Measurements from ENCODE around the gene ATG12. TPM values are rescaled to one million over a fixed set of nuclear protein-coding genes. Genes with fewer than 3 reads are reported as not detected.
A peak's percentile ranks its signal among the peaks of the same experiment; 100 is the strongest.
"Not testable (repeated sequence)": the region's sequence is repeated elsewhere in the genome, so short reads cannot be mapped to it uniquely, and the experiment has no call there.

The ATG12 gene
- total RNA-seq, 2 donors from 2014 or later = 49.4 to 52.7 TPM

DNA sequence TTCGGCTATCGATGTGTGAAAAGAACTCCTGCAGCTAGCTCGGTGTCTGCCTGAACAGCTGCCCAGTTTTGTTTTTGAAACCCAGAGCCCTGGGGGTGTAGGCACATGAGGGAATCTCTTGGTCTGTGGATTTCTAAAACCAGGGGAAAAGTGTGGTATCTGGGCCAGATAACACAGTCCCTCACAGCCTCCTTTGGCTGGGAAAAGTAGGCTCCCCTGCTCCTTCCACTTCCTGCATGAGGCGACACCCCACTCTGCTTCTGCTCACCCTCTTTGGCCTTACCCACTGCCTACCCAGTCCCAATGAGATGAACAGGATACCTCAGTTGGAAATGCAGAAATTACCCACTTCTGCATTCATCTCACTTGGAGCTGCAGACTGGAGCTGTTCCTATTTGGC lies 15.4 kb downstream of the ATG12 start:
- H3K4me1 Mint-ChIP-seq = no peaks in the 10 kb centered on the region
- H3K9me3 Mint-ChIP-seq = peaks cover 6% of the 10 kb centered on the region
- H3K27ac Mint-ChIP-seq = no peak overlapping the region
- no peak for ATAC-seq (replicated peaks)
- peaks cover 34% of the 10 kb centered on the region for H3K36me3 Mint-ChIP-seq (ENCODE audit: low read depth)
- peaks cover under 1% of the 10 kb centered on the region for H3K27me3 Mint-ChIP-seq
- H3K4me3 Mint-ChIP-seq = no peak overlapping the region

DNA sequence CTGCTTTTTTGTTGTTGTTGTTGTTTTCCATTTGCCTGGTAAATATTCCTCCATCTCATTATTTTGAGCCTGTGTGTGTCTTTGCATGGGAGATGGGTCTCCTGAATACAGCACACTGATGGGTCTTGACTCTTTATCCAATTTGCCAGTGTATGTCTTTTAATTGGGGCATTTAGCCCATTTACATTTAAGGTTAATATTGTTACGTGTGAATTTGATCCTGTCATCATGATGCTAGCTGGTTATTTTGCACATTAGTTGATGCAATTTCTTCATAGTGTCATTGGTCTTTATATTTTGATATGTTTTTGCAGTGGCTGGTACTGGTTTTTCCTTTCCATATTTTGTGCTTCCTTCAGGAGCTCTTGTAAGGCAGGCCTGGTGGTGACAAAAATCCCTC lies 16.4 kb downstream of the ATG12 start:
- not testable (repeated sequence) for H3K27ac Mint-ChIP-seq; H3K9me3 Mint-ChIP-seq; ATAC-seq (replicated peaks); H3K4me1 Mint-ChIP-seq; H3K4me3 Mint-ChIP-seq
- Mint-ChIP-seq H3K36me3 (ENCODE audit: low read depth) (peaks cover 27% of the 10 kb centered on the region), H3K27me3 (peaks cover 11% of the 10 kb centered on the region)

DNA sequence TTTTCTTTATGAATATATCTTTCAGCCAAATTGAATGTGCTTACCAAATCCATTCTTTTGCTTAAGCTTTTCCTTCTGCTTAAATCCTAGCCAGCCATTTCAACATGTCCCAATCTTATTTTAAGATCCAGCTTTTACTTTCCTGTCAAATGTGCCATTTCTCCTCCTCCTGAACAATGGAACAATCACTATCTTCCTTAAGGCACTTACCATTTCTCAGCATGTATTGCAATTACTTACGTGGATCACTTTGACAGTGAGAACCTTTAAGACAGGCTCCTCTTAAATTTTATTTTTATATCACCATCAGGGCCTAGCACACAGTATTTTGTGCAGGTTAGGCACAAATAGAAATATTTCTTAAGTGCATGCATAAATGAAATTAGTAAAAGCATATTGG lies 20.5 kb downstream of the ATG12 start:
- Mint-ChIP-seq H3K36me3 (ENCODE audit: low read depth) (no peaks in the 10 kb centered on the region), H3K4me1 (no peaks in the 10 kb centered on the region), H3K4me3 (no peak overlapping the region), H3K27me3 (peaks cover 35% of the 10 kb centered on the region), H3K9me3 (peaks cover 6% of the 10 kb centered on the region), H3K27ac (no peak overlapping the region)
- ATAC-seq (replicated peaks) = no peak

DNA sequence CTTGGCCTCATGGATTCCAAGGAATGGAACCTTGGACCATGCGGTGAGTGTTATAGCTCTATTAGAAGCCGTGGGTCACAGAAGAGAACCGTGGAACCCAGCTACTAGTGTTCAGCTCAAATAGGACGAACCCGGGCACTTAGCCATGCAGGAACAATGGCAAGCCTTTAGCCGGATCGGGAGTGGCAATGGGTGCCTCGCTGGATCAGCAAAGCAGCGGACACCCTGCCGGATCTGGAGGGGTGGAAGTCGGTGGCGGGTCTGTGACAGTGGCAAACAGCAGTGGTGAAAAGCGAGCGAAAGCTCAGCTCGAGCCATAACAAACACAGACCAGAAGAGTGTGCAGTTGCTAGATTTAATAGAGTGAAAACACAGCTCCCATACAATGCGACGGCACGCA lies 22.5 kb downstream of the ATG12 start:
- no peaks in the 10 kb centered on the region for H3K36me3 Mint-ChIP-seq (ENCODE audit: low read depth)
- H3K4me1 Mint-ChIP-seq = peaks cover 5% of the 10 kb centered on the region
- H3K4me3 Mint-ChIP-seq = no peak overlapping the region
- H3K27ac Mint-ChIP-seq = no peak overlapping the region
- H3K9me3 Mint-ChIP-seq = no peaks in the 10 kb centered on the region
- peaks cover 52% of the 10 kb centered on the region for H3K27me3 Mint-ChIP-seq
- ATAC-seq (replicated peaks) = no peak

DNA sequence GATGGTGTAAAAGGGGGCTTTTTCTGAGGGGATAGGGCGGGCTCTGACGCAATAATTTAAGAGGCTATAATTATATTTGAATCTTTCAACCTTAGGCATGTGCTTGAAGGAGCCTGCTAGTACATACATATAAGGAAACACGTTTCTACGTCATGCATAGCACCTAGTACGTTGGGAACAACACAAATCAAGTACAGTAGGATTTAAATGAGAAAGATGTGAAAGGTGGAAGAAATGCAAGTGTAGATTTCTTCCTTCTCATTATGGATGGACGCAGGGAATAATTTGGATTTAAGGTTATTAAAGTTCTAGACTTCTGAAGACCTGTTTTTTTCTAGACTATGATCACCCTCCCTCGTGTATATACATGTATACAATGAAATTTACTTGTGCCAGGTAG lies 24.0 kb downstream of the ATG12 start:
- Mint-ChIP-seq H3K27ac (no peak overlapping the region), H3K36me3 (ENCODE audit: low read depth) (no peaks in the 10 kb centered on the region), H3K9me3 (no peaks in the 10 kb centered on the region), H3K27me3 (peaks cover 60% of the 10 kb centered on the region), H3K4me3 (no peak overlapping the region), H3K4me1 (peaks cover 5% of the 10 kb centered on the region)
- no peak for ATAC-seq (replicated peaks)

DNA sequence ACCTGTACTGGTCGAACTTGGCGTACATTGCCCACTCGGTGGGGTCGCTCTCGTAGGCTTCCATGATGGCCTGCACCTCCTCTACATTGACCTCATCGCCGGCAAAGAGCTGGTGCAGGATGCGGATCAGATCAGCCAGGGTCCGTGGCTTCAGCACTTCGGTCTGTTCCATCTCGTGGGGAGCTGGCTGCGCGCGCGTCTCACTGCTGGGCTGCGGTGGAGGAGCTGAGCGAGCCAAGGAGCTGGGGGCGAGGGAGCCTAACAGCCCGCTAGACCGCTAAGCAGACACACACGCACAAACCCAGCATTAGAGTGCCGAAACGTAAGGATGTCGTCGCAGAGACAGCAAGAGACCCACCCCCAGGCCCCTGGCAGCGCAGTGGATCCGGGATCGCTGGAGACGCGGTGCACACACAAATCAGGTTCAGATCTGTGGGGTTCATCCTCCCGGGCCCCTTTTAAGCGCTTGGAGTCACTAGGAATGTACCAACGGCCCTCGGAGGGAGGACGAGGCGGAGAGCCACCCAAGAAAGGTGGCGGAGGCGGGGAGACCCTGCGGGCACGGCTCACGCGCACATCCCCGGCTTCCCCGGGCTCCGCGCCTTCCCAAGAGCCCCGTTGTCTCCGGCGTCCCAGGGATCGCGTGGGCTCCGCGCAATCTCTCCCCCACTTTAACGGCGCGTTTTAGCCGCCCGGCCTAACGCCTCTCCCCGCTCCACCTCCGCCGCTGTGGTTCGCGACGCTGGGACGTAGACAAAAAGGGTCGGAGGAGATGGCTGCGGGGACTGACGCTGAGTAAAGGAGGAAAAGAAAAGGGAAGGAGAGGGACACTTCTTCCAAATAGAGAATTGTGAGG lies 24.9 kb downstream of the ATG12 start, which contains the start of gene CDO1:
Gene CDO1 (minus strand): TSS at position 434 of the 856 bp plus-strand sequence. CDS start 262 bp downstream, at position 172.
- ATAC-seq (replicated peaks) = peak; percentile 44
- H3K27me3 Mint-ChIP-seq = peaks cover 63% of the 10 kb centered on the region
- H3K4me3 Mint-ChIP-seq = peak within 1 kb of the TSS; percentile 61
- no peaks in the 10 kb centered on the region for H3K9me3 Mint-ChIP-seq
- no peak within 1 kb of the TSS for H3K27ac Mint-ChIP-seq
- peaks cover 5% of the 10 kb centered on the region for H3K4me1 Mint-ChIP-seq
- H3K36me3 Mint-ChIP-seq (ENCODE audit: low read depth) = no peaks in the 10 kb centered on the region

DNA sequence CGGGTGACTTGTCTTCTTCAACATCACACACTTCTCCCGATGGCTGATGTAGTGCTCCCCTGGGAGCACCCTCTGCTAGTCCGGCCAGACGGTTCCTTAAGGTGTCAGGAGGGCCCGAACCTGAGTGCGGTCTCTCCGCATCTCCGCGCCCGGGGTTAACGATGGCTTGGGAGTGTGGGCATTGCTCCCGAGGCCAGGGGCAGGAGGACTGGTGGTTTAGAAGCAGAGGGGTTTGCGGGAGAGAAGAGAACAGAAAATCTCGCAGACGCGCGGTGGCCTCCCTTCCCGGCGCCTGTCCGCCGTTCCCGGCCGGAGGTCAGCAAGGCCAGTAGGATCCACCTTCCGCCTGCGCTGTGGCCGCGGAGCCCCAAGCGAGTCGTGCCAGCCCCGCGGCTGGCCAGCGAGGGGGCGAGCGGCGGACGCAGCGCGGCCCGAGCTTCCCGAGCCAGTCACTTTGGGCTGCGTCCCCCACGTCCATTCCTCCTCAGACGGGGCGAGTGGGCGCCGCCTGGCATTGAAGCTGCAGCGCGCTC lies 25.6 kb downstream of the ATG12 start:
- H3K4me1 Mint-ChIP-seq = peaks cover 5% of the 10 kb centered on the region
- peaks cover 68% of the 10 kb centered on the region for H3K27me3 Mint-ChIP-seq
- no peak for ATAC-seq (replicated peaks)
- peak overlapping the region; percentile 61 for H3K4me3 Mint-ChIP-seq
- no peaks in the 10 kb centered on the region for H3K36me3 Mint-ChIP-seq (ENCODE audit: low read depth)
- H3K27ac Mint-ChIP-seq = no peak overlapping the region
- no peaks in the 10 kb centered on the region for H3K9me3 Mint-ChIP-seq

DNA sequence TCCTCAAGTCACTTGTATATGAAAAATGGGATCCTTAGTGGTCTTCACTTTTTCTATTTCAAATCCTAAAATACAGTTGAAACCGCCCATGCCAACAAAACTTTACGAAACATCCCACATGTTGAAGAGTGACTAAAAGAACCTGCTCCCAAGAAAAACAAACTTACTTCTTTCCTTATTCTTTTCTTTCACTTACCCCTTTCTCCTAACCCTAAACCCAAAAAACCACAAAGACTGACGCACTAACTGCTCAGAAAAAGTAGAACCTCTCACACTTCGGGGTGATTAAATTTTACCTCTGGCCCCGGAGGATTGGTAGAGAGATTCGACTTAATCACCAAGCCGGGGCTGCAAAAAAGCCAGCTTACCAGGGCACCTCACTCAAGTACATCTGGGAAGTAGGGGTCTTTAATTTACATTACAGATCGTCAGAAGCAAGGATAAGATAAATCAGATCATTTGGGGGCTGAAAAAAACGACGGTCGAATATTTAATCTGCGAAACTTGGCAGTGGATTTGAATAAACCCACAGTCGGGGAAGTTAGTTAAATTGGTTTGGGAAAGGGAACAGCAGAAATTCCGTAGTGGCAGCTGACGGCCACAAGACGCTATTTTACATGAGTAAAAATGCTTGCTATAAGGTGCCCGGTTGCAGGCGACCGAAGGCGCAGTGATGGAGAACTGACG lies 26.2 kb downstream of the ATG12 start:
- Mint-ChIP-seq H3K4me1 (peaks cover 5% of the 10 kb centered on the region), H3K27ac (no peak overlapping the region), H3K27me3 (peaks cover 62% of the 10 kb centered on the region), H3K4me3 (peak overlapping the region; percentile 32), H3K36me3 (ENCODE audit: low read depth) (no peaks in the 10 kb centered on the region), H3K9me3 (no peaks in the 10 kb centered on the region)
- no peak for ATAC-seq (replicated peaks)

DNA sequence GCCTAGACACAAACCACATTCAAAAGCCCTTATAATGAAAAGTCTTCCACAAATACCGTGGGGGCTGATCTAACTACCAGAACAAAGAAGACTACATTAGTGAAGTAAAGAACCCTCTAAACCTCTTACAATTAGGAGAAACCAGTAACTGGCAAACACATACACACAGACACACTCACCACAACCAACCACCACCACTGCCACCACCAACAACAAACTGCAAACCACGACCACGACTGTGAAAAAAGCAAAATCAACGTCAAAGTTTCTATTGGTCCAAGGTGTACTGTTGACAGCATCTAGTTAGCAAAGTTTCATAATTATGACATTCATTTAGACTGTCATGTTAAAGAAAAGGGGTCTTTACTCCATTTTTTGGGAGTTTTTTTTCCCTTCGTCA lies 27.6 kb downstream of the ATG12 start:
- peaks cover 5% of the 10 kb centered on the region for H3K4me1 Mint-ChIP-seq
- H3K9me3 Mint-ChIP-seq = no peaks in the 10 kb centered on the region
- no peaks in the 10 kb centered on the region for H3K36me3 Mint-ChIP-seq (ENCODE audit: low read depth)

DNA sequence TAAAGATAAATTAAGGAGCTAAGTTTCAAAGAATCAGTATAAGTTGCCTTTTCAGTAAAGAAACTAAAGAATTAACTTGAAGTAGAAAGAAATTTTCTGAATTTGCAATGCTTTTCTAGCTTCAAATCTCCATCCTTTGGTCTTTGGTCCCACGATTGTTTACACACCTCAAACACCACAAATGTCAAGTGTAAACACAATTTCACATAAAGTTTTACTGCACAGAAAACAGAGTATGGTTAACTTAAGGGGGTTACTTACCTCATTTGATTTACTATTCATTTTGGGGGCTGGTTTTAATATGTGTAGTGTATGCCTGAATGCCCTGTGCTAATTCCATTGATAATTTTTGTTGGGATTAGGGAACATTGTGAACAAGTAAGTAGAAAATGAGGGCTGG lies 29.0 kb downstream of the ATG12 start:
- no peak overlapping the region for H3K4me3 Mint-ChIP-seq
- no peaks in the 10 kb centered on the region for H3K36me3 Mint-ChIP-seq (ENCODE audit: low read depth)
- peaks cover 7% of the 10 kb centered on the region for H3K4me1 Mint-ChIP-seq
- no peak overlapping the region for H3K27ac Mint-ChIP-seq
- no peak for ATAC-seq (replicated peaks)
- no peaks in the 10 kb centered on the region for H3K9me3 Mint-ChIP-seq
- peaks cover 47% of the 10 kb centered on the region for H3K27me3 Mint-ChIP-seq

More for the DNA sequence above, 27.6 kb downstream of the ATG12 start:
- ATAC-seq (replicated peaks) = no peak
- Mint-ChIP-seq H3K27me3 (peaks cover 58% of the 10 kb centered on the region), H3K27ac (no peak overlapping the region), H3K4me3 (no peak overlapping the region)

DNA sequence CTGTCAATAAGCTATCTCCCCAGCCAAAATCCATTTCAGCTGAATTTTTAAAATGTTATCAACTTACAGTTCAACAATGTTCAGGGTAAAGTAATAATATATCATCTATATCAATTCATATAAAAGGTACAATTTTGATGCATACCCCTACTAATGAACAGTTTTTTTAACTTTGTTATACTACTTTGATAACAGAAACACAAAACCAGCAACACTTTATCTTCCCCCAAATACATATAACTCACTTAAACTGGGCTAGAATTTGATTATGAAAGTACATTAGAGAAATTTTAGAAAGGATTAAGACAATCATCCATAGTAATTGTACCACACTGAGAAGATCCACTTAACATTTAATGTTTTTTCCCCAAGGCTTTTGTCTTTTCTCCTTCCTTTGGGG lies 30.0 kb downstream of the ATG12 start:
- H3K36me3 Mint-ChIP-seq (ENCODE audit: low read depth) = no peaks in the 10 kb centered on the region
- H3K4me1 Mint-ChIP-seq = peaks cover 9% of the 10 kb centered on the region
- H3K27me3 Mint-ChIP-seq = peaks cover 44% of the 10 kb centered on the region
- H3K27ac Mint-ChIP-seq = no peak overlapping the region
- no peak for ATAC-seq (replicated peaks)
- H3K4me3 Mint-ChIP-seq = no peak overlapping the region
- no peaks in the 10 kb centered on the region for H3K9me3 Mint-ChIP-seq

DNA sequence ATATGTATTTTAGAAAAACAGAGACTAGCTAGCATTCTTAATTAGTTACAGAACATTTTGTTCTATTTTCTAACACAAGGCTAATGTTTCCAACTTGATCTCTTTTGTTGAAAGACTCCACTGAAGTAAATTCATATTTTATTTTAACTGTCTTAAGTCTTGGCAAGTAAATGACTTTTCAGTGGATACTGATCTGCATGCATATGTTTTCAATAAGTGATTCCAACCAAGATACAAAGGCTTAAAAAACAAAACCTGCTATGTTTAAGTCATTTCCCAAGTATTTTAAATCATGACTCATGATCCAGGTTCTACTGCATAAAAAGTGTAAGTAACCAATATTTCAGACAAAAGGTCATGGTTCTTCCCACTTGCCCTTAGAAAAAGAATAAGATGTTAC lies 30.6 kb downstream of the ATG12 start:
- H3K36me3 Mint-ChIP-seq (ENCODE audit: low read depth) = no peaks in the 10 kb centered on the region

DNA sequence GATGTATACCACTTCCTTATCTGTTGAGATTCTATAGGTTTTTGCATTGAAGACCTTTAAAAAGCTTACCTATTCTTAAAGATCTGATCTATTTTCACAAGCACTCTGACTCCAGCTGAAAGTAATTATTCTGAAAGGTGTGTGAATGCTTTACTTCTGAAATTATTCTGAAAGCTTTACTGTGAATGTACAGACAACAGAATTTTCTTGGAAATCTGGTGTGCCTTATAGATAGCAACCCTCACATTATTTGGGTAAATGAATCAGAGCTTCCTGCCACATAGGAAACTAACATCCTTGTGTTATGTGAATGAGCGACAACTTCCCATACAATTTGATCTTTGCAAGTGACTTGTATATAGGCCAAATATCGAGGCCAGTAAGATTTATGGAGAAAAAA lies 31.4 kb downstream of the ATG12 start:
- Mint-ChIP-seq H3K36me3 (ENCODE audit: low read depth) (no peaks in the 10 kb centered on the region), H3K9me3 (no peaks in the 10 kb centered on the region), H3K27ac (no peak overlapping the region), H3K27me3 (peaks cover 34% of the 10 kb centered on the region), H3K4me3 (no peak overlapping the region), H3K4me1 (peaks cover 4% of the 10 kb centered on the region)
- ATAC-seq (replicated peaks) = peak; percentile 37

More for the DNA sequence above, 30.6 kb downstream of the ATG12 start:
- Mint-ChIP-seq H3K4me1 (peaks cover 9% of the 10 kb centered on the region), H3K4me3 (no peak overlapping the region), H3K9me3 (no peaks in the 10 kb centered on the region), H3K27me3 (peaks cover 40% of the 10 kb centered on the region), H3K27ac (no peak overlapping the region)
- ATAC-seq (replicated peaks) = no peak

DNA sequence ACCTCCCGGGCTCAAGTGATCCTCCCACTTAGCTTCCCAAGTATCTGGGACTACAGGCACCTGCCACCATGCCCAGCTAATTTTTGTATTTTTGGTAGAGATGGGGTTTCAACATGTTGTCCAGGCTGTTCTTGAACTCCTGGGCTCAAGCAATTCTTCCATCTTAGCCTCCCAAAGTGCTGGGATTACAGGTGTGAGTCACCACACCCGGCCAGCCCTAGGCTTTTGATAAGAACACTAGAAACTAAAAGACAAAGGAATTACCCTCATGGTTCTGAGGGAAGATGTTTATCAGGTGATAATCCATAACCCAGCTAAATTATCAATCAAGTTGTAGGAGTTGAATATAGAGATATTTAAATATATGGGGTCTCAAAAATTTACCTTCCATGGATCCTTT lies 33.3 kb downstream of the ATG12 start:
- not testable (repeated sequence) for ATAC-seq (replicated peaks); H3K27ac Mint-ChIP-seq; H3K36me3 Mint-ChIP-seq (ENCODE audit: low read depth); H3K4me3 Mint-ChIP-seq; H3K4me1 Mint-ChIP-seq; H3K9me3 Mint-ChIP-seq
- H3K27me3 Mint-ChIP-seq = peaks cover 18% of the 10 kb centered on the region

DNA sequence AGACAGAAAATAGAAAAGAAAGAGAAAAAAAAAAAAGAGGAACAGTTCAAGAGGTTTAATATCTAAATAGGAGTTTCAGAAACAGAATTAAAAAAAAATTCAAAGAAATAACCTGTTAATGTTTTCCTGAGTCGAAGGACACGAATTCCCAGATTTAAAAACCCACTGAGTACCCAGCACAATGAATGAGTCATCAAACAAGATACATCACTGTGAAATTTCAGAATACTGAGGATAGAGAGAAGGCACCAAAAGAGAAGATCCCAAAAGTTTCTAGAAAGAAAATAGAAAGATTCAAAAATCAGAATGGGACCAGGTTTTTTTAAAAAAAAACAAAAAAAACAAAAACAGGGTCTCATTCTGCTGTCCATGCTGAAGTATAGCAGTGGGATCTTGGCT lies 33.7 kb downstream of the ATG12 start:
- no peaks in the 10 kb centered on the region for H3K9me3 Mint-ChIP-seq
- H3K4me1 Mint-ChIP-seq = peaks cover 4% of the 10 kb centered on the region
- no peak overlapping the region for H3K4me3 Mint-ChIP-seq
- ATAC-seq (replicated peaks) = no peak
- H3K27me3 Mint-ChIP-seq = peaks cover 15% of the 10 kb centered on the region
- H3K27ac Mint-ChIP-seq = no peak overlapping the region
- H3K36me3 Mint-ChIP-seq (ENCODE audit: low read depth) = no peaks in the 10 kb centered on the region

All from activated T-helper 17 cell treated with anti-CD3 and anti-CD28 coated beads, Interleukin-2, amount 50 U/mL, for 72 hours (primary cell).